HFFc6 (cell line): ENCODE measurements around the gene PTPRM. TPM values are rescaled to one million over a fixed set of nuclear protein-coding genes. Genes with fewer than 3 reads are reported as not detected.

Experiments used
- DNase-seq: peaks from one replicate; pipeline ENCODE4 v3.0.0-alpha.2; 2018
- H3K27ac Mint-ChIP-seq: 2 replicates; pipeline ENCODE4 v1.8.0; 2020; ENCODE audit warnings: mild to moderate bottlenecking, mixed read lengths
- H3K27me3 Mint-ChIP-seq: 2 replicates; pipeline ENCODE4 v1.8.0; 2021; ENCODE audit warnings: mild to moderate bottlenecking, moderate library complexity, mixed read lengths; ENCODE audit not compliant: insufficient read depth
- H3K36me3 Mint-ChIP-seq: 2 replicates; pipeline ENCODE4 v1.8.0; 2021; ENCODE audit warnings: low read depth, mixed read lengths
- H3K4me1 Mint-ChIP-seq: 2 replicates; pipeline ENCODE4 v1.8.0; 2020; ENCODE audit warnings: low read depth, mixed read lengths
- H3K4me3 Mint-ChIP-seq: 2 replicates; pipeline ENCODE4 v1.8.0; 2020; ENCODE audit warnings: mild to moderate bottlenecking, moderate library complexity, mixed read lengths
- H3K9me3 Mint-ChIP-seq: 2 replicates; pipeline ENCODE4 v1.8.0; 2020; ENCODE audit warnings: mild to moderate bottlenecking, mixed read lengths
- CTCF ChIP-seq: fragments of 200-600 bp; sonication (generic); IDR thresholded peaks from 2 replicates; pipeline ENCODE4 v1.5.0; 2021; ENCODE audit warnings: antibody characterized with exemption, mild to moderate bottlenecking
- total RNA-seq, 6 experiments: library from RNA; stranded (reverse); fragmentation: NEBNext Ultra II Directional; extraction: Animal tissue kit (Norgen Biotek cat#: 25700); gene quantifications; 2 replicates in 1 of 6; 3 replicates in 5 of 6; pipeline ENCODE4 v1.2.3, GENCODE V29; 2021

The PTPRM gene
- total RNA-seq, 6 experiments from 2014 or later: 39.4 to 49.8 (median 43.8) TPM

GRCh38 chr18:8001711-8002301 lies 434.7 kb downstream of the PTPRM start:
- Mint-ChIP-seq H3K27me3 (no peaks in the 10 kb centered on the region), H3K36me3 (no peaks in the 10 kb centered on the region), H3K9me3 (no peaks in the 10 kb centered on the region), H3K4me1 (no peaks in the 10 kb centered on the region; the same call in 1 of the 2 replicates), H3K4me3 (no peak overlapping the region), H3K27ac (no peak overlapping the region)
- no peak for TF ChIP-seq CTCF
- DNase-seq: no peak

GRCh38 chr18:8003878-8004675 lies 437.0 kb downstream of the PTPRM start:
- no peak overlapping the region for H3K27ac Mint-ChIP-seq
- no peak for DNase-seq

GRCh38 chr18:8004792-8005191 lies 437.7 kb downstream of the PTPRM start:
- H3K27ac Mint-ChIP-seq: no peak overlapping the region
- no peak overlapping the region for H3K4me3 Mint-ChIP-seq
- no peak for TF ChIP-seq CTCF
- no peaks in the 10 kb centered on the region for H3K9me3 Mint-ChIP-seq
- DNase-seq: no peak
- no peaks in the 10 kb centered on the region; the same call in 1 of the 2 replicates for H3K4me1 Mint-ChIP-seq
- H3K36me3 Mint-ChIP-seq: peaks cover 5% of the 10 kb centered on the region; the same call in 1 of the 2 replicates
- no peaks in the 10 kb centered on the region for H3K27me3 Mint-ChIP-seq

More at GRCh38 chr18:8003878-8004675, 437.0 kb downstream of the PTPRM start:
- no peak for TF ChIP-seq CTCF
- H3K9me3 Mint-ChIP-seq: no peaks in the 10 kb centered on the region
- no peaks in the 10 kb centered on the region for H3K27me3 Mint-ChIP-seq
- H3K4me3 Mint-ChIP-seq: no peak overlapping the region
- peaks cover 5% of the 10 kb centered on the region; the same call in 1 of the 2 replicates for H3K36me3 Mint-ChIP-seq
- H3K4me1 Mint-ChIP-seq: no peaks in the 10 kb centered on the region; the same call in 1 of the 2 replicates

- Mint-ChIP-seq H3K36me3 (peaks cover 5% of the 10 kb centered on the region; the same call in 1 of the 2 replicates), H3K27me3 (no peaks in the 10 kb centered on the region), H3K27ac (no peak overlapping the region), H3K4me1 (no peaks in the 10 kb centered on the region; the same call in 1 of the 2 replicates), H3K4me3 (no peak overlapping the region), H3K9me3 (no peaks in the 10 kb centered on the region)
- no peak for TF ChIP-seq CTCF
- no peak for DNase-seq
Measured at GRCh38 chr18:8005870-8006569, 438.9 kb downstream of the PTPRM start.

- Mint-ChIP-seq H3K36me3 (peaks cover 5% of the 10 kb centered on the region; the same call in 1 of the 2 replicates), H3K27me3 (no peaks in the 10 kb centered on the region), H3K9me3 (no peaks in the 10 kb centered on the region), H3K27ac (no peak overlapping the region), H3K4me3 (no peak overlapping the region), H3K4me1 (no peaks in the 10 kb centered on the region; the same call in 1 of the 2 replicates)
- TF ChIP-seq CTCF: no peak
- DNase-seq: no peak
Measured at GRCh38 chr18:8006979-8007378, 439.9 kb downstream of the PTPRM start.
